Mesendoderm (in vitro differentiated cells): ENCODE data around the gene DYNC1I1.

Experiments used
- DNase-seq: peaks from one replicate; pipeline ENCODE4 v3.0.0; 2013
- H2AK5ac ChIP-seq: 2 replicates; pipeline ENCODE4 v1.6.1; 2013; ENCODE audit warnings: low read length, inconsistent platforms
- H2BK120ac ChIP-seq: 2 replicates; pipeline ENCODE4 v1.6.1; 2013; ENCODE audit warnings: low read depth, mild to moderate bottlenecking, low read length, moderate library complexity, mixed read lengths
- H2BK15ac ChIP-seq: replicated peaks from 2 replicates; pipeline ENCODE4 v1.6.1; 2013; ENCODE audit warnings: low read depth, mild to moderate bottlenecking, moderate library complexity
- H2BK5ac ChIP-seq: 2 replicates; pipeline ENCODE4 v1.6.1; 2013; ENCODE audit warnings: low read length, inconsistent platforms
- H3K18ac ChIP-seq: 2 replicates; pipeline ENCODE4 v1.6.1; 2013; ENCODE audit warnings: mild to moderate bottlenecking, low read length, mixed read lengths
- H3K23ac ChIP-seq: one replicate; pipeline ENCODE4 v1.6.1; 2013; ENCODE audit warnings: low read length
- H3K27ac ChIP-seq: 2 replicates; pipeline ENCODE4 v1.5.1; 2013; ENCODE audit warnings: low read depth, mild to moderate bottlenecking, inconsistent platforms, low read length, moderate library complexity
- H3K27me3 ChIP-seq: 2 replicates; pipeline ENCODE4 v1.6.1; 2013; ENCODE audit warnings: low read length, control low read depth, mild to moderate bottlenecking, inconsistent platforms; ENCODE audit not compliant: insufficient read depth, poor library complexity
- H3K36me3 ChIP-seq: 2 replicates; pipeline ENCODE4 v1.6.1; 2013; ENCODE audit warnings: low read length, inconsistent platforms; ENCODE audit not compliant: control insufficient read depth, insufficient read depth
- H3K4ac ChIP-seq: one replicate; pipeline ENCODE4 v1.6.1; 2013; ENCODE audit warnings: low read depth, mild to moderate bottlenecking, low read length, moderate library complexity
- H3K4me1 ChIP-seq: 2 replicates; pipeline ENCODE4 v1.6.1; 2013; ENCODE audit warnings: low read depth, low read length, inconsistent platforms; ENCODE audit not compliant: control insufficient read depth
- H3K4me2 ChIP-seq: 2 replicates; pipeline ENCODE4 v1.6.1; 2013; ENCODE audit warnings: low read length
- H3K4me3 ChIP-seq: 2 replicates; pipeline ENCODE4 v1.5.1; 2013; ENCODE audit warnings: mild to moderate bottlenecking, low read length
- H3K56ac ChIP-seq: one replicate; pipeline ENCODE4 v1.6.1; 2013; ENCODE audit warnings: low read length
- H3K79me1 ChIP-seq: 2 replicates; pipeline ENCODE4 v1.6.1; 2013; ENCODE audit warnings: low read length, inconsistent platforms
- H3K79me2 ChIP-seq: 2 replicates; pipeline ENCODE4 v1.6.1; 2013; ENCODE audit warnings: mild to moderate bottlenecking, low read length; ENCODE audit not compliant: control insufficient read depth, insufficient read depth
- H3K9ac ChIP-seq: 2 replicates; pipeline ENCODE4 v1.6.1; 2013; ENCODE audit warnings: low read length, inconsistent platforms
- H4K5ac ChIP-seq: one replicate; pipeline ENCODE4 v1.6.1; 2013; ENCODE audit warnings: low read length
- H4K8ac ChIP-seq: one replicate; pipeline ENCODE4 v1.6.1; 2013; ENCODE audit warnings: low read depth, mild to moderate bottlenecking, control low read depth, low read length, moderate library complexity
- WGBS: extraction: QIAGEN DNeasy Blood & Tissue Kit; methylation state at CpG from one replicate; pipeline ENCODE4 v1.1.7; 2013; ENCODE audit warnings: low lambda C conversion rate, missing lambda C conversion rate; ENCODE audit not compliant: insufficient coverage; ENCODE audit errors: extremely low coverage; 5-methylcytosine and 5-hydroxymethylcytosine counted together

DYNC1I1 gene

DNA sequence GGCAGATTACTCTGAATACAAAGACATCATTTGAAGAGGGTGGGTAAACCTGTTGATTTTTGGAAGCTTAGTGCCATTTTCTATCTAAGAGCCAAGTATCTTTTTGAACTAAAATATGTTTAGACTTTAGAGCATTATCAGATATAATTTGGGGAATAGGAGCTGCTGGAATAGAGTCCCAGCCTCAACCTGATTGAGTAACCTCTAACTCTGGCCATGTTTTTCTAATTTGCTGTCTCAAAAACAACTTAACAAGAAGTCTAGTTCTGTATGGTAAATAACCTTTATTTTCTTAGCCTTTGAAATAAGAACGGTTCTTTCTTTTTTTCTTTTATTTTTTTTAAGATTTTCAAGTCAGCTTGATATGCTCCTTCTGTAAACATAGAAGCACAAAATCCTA lies 224.5 kb downstream of the DYNC1I1 start:
- H3K9ac ChIP-seq: no peak overlapping the region
- H3K27me3 ChIP-seq: no peaks in the 10 kb centered on the region
- no peak overlapping the region for H2AK5ac ChIP-seq
- H3K23ac ChIP-seq: no peak overlapping the region
- H3K79me1 ChIP-seq: no peaks in the 10 kb centered on the region
- no peak for DNase-seq
- H3K56ac ChIP-seq: no peak overlapping the region
- H3K79me2 ChIP-seq: no peaks in the 10 kb centered on the region
- H2BK15ac ChIP-seq: no peak overlapping the region
- no peaks in the 10 kb centered on the region for H3K4me1 ChIP-seq
- H3K4ac ChIP-seq: no peak overlapping the region
- WGBS: no CpG with 5 or more reads among the region's 1 CpG
- no peak overlapping the region for H3K18ac ChIP-seq
- no peak overlapping the region for H3K4me3 ChIP-seq
- H2BK120ac ChIP-seq: no peak overlapping the region
- no peak overlapping the region for H2BK5ac ChIP-seq
- H3K4me2 ChIP-seq: no peak overlapping the region
- H4K5ac ChIP-seq: no peak overlapping the region
- H3K36me3 ChIP-seq: no peaks in the 10 kb centered on the region
- H3K27ac ChIP-seq: no peak overlapping the region
- H4K8ac ChIP-seq: no peak overlapping the region

DNA sequence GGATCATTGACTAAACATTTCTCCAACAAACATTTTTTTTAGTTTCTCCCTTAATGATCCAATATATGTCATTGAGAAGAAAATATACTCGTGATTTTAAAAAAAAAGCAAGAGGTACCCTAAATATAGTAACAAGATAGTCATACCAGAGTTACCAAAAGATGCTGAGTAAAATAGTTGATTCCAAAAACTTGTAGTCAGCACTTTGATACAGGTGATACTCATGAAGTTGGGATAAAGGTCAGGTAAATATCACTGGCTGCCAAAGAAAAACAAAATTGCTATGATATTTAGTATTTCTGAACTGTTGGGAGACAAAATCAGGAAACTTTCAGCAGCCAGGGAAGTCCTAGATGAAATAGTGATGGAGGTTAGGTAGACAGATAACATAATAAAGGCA lies 225.3 kb downstream of the DYNC1I1 start:
- no peak overlapping the region for H2AK5ac ChIP-seq
- no peaks in the 10 kb centered on the region for H3K79me1 ChIP-seq
- no peak overlapping the region for H3K56ac ChIP-seq
- H4K5ac ChIP-seq: no peak overlapping the region
- H3K4ac ChIP-seq: no peak overlapping the region
- H3K36me3 ChIP-seq: no peaks in the 10 kb centered on the region
- H2BK15ac ChIP-seq: no peak overlapping the region
- no peak overlapping the region for H2BK120ac ChIP-seq
- no peak overlapping the region for H2BK5ac ChIP-seq
- H3K27ac ChIP-seq: no peak overlapping the region
- H3K23ac ChIP-seq: no peak overlapping the region
- WGBS: no CpG with 5 or more reads among the region's 1 CpG
- no peak overlapping the region for H3K4me3 ChIP-seq
- H3K79me2 ChIP-seq: no peaks in the 10 kb centered on the region
- H4K8ac ChIP-seq: no peak overlapping the region
- no peak overlapping the region for H3K9ac ChIP-seq
- no peaks in the 10 kb centered on the region for H3K27me3 ChIP-seq
- DNase-seq: no peak
- no peaks in the 10 kb centered on the region for H3K4me1 ChIP-seq
- no peak overlapping the region for H3K4me2 ChIP-seq
- H3K18ac ChIP-seq: no peak overlapping the region

DNA sequence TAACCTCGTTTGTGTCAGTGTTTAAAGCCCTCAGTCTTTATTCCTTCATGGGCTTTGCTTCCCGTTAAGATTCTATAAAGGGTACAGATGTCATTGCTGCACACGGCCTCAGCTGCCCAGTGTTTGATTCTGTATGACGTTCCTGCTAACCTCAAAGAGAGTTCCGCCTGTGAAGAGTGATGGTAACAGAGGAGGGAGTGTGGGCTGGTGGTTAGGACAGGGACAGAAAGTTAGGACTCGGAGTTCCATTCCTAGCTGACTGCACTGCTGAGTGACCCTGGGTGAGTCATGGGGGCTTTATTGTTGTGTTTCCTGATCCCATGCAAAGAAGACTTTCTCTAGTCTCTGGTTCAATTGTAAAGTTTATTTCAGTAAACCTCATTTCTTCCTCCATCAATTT lies 227.1 kb downstream of the DYNC1I1 start:
- Histone ChIP-seq H3K4me3 (no peak overlapping the region), H3K4ac (no peak overlapping the region), H3K79me2 (no peaks in the 10 kb centered on the region), H3K18ac (no peak overlapping the region), H3K9ac (no peak overlapping the region), H3K56ac (no peak overlapping the region), H4K8ac (no peak overlapping the region), H2AK5ac (no peak overlapping the region), H3K23ac (no peak overlapping the region), H3K4me1 (no peaks in the 10 kb centered on the region), H2BK5ac (no peak overlapping the region), H3K4me2 (no peak overlapping the region), H3K36me3 (no peaks in the 10 kb centered on the region), H4K5ac (no peak overlapping the region), H3K27ac (no peak overlapping the region), H3K79me1 (no peaks in the 10 kb centered on the region), H2BK15ac (no peak overlapping the region), H2BK120ac (no peak overlapping the region), H3K27me3 (no peaks in the 10 kb centered on the region)
- no peak for DNase-seq
- no CpG with 5 or more reads among the region's 6 CpGs for WGBS

DNA sequence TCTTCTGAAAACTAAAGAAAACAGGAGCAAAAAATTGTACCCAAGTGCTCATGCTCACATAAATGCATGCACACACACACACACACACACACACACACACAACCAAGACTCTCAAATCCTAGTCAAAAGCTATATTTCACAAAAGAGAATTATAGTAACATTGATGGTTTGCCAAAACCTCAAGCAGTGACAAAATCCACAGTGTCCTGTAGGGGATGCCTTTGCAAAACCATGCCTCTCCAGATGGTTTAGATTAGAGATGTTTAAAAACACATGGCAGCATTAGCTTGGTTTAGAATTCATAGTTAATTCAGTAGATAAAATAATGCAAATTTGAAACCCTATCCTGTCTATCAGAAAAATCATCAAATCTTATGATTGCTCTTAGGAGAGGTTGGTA lies 232.2 kb downstream of the DYNC1I1 start:
- no peaks in the 10 kb centered on the region for H3K4me1 ChIP-seq
- no peak overlapping the region for H2BK120ac ChIP-seq
- H2BK5ac ChIP-seq: no peak overlapping the region
- H4K8ac ChIP-seq: no peak overlapping the region
- H3K23ac ChIP-seq: no peak overlapping the region
- no peaks in the 10 kb centered on the region for H3K27me3 ChIP-seq
- H2AK5ac ChIP-seq: no peak overlapping the region
- no peak overlapping the region for H2BK15ac ChIP-seq
- no peak overlapping the region for H3K4me3 ChIP-seq
- DNase-seq: no peak
- H4K5ac ChIP-seq: no peak overlapping the region
- H3K79me2 ChIP-seq: no peaks in the 10 kb centered on the region
- no peak overlapping the region for H3K9ac ChIP-seq
- H3K79me1 ChIP-seq: no peaks in the 10 kb centered on the region
- H3K27ac ChIP-seq: no peak overlapping the region
- H3K18ac ChIP-seq: no peak overlapping the region
- H3K4me2 ChIP-seq: no peak overlapping the region
- H3K36me3 ChIP-seq: no peaks in the 10 kb centered on the region
- H3K4ac ChIP-seq: no peak overlapping the region
- H3K56ac ChIP-seq: no peak overlapping the region

DNA sequence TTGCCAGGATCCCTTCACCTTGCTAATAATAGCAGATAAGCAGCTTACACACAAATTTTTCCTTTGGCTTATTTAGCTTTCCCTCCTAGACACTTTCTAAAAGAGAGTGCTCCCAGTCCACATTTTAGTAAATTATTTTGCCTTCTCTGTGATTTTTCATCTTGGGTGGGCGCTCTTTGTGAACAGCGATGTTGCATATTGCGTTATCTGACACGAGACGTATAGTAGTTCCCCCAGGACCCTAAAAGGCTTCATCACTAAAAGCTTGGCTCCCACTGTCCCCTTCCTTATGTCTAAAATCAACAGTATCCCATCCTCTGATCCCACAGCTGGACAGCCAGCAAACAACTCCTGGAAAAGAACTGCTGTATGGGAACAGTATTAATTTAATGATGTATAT lies 232.9 kb downstream of the DYNC1I1 start:
- no peak overlapping the region for H3K4me3 ChIP-seq
- H3K79me2 ChIP-seq: no peaks in the 10 kb centered on the region
- H3K9ac ChIP-seq: no peak overlapping the region
- no peak overlapping the region for H3K18ac ChIP-seq
- WGBS: no CpG with 5 or more reads among the region's 5 CpGs
- no peak overlapping the region for H2BK120ac ChIP-seq
- H3K23ac ChIP-seq: no peak overlapping the region
- H3K56ac ChIP-seq: no peak overlapping the region
- no peaks in the 10 kb centered on the region for H3K27me3 ChIP-seq
- no peak overlapping the region for H2BK5ac ChIP-seq
- no peak overlapping the region for H2AK5ac ChIP-seq
- H3K4me2 ChIP-seq: no peak overlapping the region
- no peak for DNase-seq
- H4K8ac ChIP-seq: no peak overlapping the region
- H2BK15ac ChIP-seq: no peak overlapping the region
- H3K27ac ChIP-seq: no peak overlapping the region
- no peak overlapping the region for H4K5ac ChIP-seq
- H3K4ac ChIP-seq: no peak overlapping the region
- H3K79me1 ChIP-seq: no peaks in the 10 kb centered on the region
- H3K36me3 ChIP-seq: no peaks in the 10 kb centered on the region
- H3K4me1 ChIP-seq: no peaks in the 10 kb centered on the region

DNA sequence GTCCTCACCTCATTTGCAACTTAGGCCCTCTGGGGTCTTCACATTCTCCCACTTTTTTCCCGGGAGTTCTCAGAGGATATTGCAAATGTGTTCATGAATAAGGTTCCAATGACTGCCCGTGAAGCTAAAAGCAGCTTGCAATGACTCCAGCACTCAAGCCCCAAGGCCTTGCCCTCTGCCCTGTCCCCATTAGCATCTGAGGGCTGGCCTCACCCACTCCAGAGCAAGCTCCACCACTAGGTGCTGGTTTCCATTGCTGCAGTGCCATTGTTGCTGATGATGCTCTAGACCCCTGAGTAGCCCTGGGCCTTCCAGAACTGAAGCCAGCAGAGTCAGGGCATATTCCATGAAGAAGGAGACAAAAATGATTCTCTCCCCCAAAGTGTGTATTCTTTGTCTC lies 236.8 kb downstream of the DYNC1I1 start:
- Histone ChIP-seq H4K5ac (no peak overlapping the region), H2BK15ac (no peak overlapping the region), H2AK5ac (no peak overlapping the region), H3K4me3 (no peak overlapping the region), H2BK5ac (no peak overlapping the region), H3K27ac (no peak overlapping the region), H3K4me1 (peaks cover 2% of the 10 kb centered on the region), H3K23ac (no peak overlapping the region), H3K79me2 (no peaks in the 10 kb centered on the region), H3K9ac (no peak overlapping the region), H3K4me2 (no peak overlapping the region), H3K18ac (no peak overlapping the region), H3K79me1 (no peaks in the 10 kb centered on the region), H3K27me3 (no peaks in the 10 kb centered on the region), H4K8ac (no peak overlapping the region), H3K36me3 (no peaks in the 10 kb centered on the region), H2BK120ac (no peak overlapping the region), H3K56ac (no peak overlapping the region), H3K4ac (no peak overlapping the region)
- WGBS: no CpG with 5 or more reads among the region's 2 CpGs
- no peak for DNase-seq
